Right lung (tissue), 10 donors: ENCODE results near the gene SPATA31C2. TPM values are rescaled to one million over a fixed set of nuclear protein-coding genes. Genes with fewer than 3 reads are reported as not detected.
"Not testable (repeated sequence)": the region's sequence is repeated elsewhere in the genome, so short reads cannot be mapped to it uniquely, and the experiment has no call there.

Source experiments
- DNase-seq, 2 donors: peaks; one replicate each; pipeline ENCODE4 v3.0.0-alpha.2; 2013
- long read RNA-seq, 8 donors: transcript quantifications; one replicate each; lab custom pipeline, GENCODE V29; 2026
- polyA plus RNA-seq, 5 donors: library from polyadenylated mRNA; unstranded; fragments of 120-200 nt; gene quantifications; one replicate each; pipeline versions ENCODE4 v1.2.1 to v1.2.3, GENCODE V29; 2013; ENCODE audit warnings: inconsistent platforms in 1 of 5, low replicate concordance in 1 of 5; ENCODE audit not compliant: insufficient read length in 5 of 5, insufficient read depth in 1 of 5

SPATA31C2 gene
- polyA plus RNA-seq: under 1 TPM in 3 of 5 donors, not detected in 2; 0.05 to 0.07 (median 0.07) TPM
- long read RNA-seq, donor 1: 0 reads
- long read RNA-seq, donor 2: 0 reads
- long read RNA-seq, donor 3: 0 reads
- long read RNA-seq, donor 4: 0 reads
- long read RNA-seq, donor 5: 0 reads
- long read RNA-seq, donor 6: 0 reads
- long read RNA-seq, donor 7: 0 reads
- long read RNA-seq, donor 8: 0 reads

DNA sequence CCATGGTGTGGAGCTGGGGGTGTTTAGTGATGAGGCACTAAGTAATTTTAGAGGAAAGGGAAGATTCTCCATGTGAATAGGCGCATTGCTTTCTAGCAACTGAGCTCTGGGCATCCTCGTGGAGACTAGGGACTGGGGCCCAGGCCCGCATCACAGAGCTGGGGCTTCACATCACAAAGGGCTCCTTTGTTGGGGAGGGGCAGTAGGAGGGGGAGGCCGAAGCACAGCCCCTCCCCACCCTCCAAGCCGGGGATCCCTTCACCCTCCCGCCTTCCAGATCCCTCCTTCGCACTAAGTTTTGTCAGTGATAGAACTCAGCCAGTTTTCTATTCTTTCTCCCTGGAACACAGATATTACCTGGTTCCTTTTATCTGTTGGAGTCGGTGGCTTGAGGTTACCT lies at the start of gene SPATA31C2:
TSS of gene SPATA31C2 (minus strand) at position 101 of the 400 bp plus-strand sequence. CDS start at position 72, 29 bp downstream.
- not testable (repeated sequence) for DNase-seq

DNA sequence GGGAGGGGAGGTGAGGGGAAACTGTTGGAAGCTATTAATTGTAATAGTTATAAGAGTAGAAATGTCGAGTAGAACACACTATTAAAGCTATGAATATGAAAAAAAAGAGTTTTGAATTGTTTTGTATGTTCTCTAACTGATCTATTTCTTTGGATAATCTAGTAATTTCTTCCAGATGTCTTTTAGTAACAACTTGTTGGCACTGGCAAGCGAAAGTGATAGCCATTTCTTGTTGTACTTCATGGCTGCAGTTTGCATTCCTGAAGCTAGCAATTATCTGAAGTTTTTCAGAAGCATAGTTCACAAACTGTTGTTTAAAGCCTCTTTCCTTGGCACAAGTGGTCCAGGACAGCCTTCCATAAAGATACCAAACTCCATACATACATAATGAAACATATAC lies 49.4 kb upstream of the SPATA31C2 start:
- DNase-seq: no peak

DNA sequence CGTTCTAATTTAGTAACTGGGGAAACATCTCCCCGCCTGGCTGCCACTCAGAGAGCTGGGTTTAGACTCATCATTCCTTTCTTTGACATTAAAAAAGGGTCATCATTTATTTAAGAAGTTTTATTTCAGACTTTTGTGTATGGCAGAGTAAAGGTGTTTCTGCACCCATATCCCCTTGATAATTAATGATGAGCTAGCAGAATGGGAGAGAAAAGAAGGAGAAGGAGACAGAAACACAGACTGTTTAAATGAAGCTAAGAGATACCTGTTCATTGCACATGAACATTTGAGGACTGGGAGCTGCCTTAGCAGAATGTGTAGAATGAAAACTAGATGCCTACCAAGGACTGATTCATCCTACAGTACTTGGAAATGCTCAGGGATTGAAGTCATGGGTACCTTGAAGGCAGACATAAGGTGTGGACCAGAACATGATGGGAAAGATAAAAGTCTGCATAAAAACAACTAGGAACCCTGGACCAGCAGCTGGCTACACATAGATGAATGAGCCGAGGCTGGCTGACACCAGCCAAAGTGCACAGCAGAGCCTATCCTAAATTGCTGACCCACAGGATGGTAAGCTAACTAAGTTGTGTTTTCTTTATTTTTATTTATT lies 48.3 kb upstream of the SPATA31C2 start:
- DNase-seq: no peak

DNA sequence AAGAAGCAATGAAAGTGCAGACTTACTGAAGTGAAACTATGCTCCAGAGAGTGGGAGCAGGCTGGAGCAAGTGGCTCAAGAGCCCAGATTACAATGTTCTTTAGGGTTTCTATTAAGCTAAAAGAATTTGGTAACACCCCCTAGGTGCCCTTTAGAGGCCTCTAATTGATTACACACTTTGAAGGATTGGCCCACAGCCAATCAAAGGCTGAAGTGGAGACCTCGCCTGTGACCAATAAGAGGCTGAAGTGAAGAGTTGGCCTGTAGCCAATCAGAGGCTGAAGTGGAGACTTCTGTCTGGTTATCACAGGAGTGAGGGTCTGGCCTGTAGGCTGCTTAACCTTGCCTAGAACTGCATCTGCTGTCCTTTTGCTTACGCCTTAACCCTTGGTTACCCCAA lies 46.7 kb upstream of the SPATA31C2 start:
- DNase-seq: peak in 1 of 2 donors; percentile 13

DNA sequence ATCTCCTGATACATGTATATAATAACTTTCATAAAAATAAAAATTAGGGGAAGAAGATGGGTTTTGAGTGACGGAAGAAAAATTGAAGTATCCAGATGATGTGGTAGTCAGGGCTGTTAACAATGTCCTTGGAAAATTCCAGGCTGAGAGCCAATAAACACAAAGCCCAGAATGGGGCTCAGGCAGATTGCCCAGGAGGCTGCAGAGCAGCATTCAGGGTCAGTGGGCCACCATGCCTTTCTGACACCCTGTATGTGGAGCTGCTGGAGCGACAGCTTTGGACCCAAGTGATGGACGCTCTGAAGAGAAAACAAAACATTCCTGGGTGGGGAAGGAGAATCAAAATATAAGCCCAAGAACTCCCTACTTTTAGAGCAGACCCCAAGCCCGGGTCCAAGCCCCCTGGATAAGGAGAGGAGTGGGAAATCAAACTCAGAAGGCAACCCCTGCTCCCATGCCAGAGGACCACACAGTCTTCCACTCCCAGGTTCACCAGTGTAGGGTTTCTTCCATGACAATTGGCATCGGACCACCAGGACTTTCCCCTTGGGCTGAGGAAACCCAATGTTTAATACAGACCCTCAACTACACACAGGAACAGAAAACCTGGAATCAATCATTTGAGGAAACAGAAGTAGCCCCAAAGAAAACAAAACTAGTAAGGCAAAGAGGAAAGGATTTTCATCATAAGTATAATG lies 45.7 kb upstream of the SPATA31C2 start:
- no peak for DNase-seq

DNA sequence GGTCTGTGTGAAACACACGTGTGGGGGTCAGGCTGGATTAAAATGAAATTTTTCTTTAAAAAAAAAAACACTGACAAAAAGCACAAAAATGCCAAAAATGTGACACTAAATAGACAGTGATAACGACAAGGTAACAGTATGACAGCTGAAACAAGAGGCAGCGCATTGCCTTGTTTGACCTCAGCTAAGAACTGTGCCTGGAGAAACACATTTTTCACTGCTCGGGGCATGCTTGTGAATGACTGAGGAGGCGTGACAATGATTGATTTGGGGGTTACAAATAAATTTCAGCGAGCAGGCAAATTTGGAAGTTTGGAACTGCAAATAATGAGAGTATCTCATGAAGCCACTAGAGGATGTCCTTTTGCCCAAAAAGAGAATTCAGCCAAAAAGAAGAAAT lies 44.2 kb upstream of the SPATA31C2 start:
- no peak for DNase-seq

DNA sequence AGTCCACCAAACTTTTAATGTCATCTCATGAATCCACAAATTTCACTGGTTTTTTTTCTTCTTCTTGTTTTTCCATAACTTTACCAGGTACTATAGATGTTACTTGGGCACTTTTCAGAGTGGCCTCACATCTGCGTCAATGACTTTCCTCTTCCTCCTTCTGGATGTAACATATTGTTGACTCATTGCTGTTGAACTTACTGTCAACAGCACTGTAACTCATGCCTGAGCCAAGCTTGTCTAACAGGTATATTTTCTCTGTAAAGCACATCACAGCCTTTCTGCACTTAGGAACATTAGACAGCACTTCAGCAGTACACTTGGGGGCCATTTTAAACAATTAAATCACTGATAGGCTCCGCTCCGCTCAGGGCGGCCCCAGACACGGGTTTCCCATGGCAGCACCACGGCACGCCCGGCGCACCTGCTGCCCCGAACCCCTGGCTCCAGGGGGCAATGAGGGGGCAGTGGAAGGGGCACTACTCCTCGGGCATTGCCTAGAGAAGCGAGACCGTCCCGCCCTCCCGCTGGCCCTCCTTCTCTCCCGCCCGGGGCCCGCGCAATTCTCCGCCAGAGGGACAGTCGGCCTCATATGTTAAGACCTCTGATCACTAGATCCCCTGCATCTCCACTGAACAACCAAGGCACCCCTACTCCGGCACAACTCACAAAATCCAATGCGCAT lies 41.9 kb upstream of the SPATA31C2 start:
- DNase-seq: no peak

DNA sequence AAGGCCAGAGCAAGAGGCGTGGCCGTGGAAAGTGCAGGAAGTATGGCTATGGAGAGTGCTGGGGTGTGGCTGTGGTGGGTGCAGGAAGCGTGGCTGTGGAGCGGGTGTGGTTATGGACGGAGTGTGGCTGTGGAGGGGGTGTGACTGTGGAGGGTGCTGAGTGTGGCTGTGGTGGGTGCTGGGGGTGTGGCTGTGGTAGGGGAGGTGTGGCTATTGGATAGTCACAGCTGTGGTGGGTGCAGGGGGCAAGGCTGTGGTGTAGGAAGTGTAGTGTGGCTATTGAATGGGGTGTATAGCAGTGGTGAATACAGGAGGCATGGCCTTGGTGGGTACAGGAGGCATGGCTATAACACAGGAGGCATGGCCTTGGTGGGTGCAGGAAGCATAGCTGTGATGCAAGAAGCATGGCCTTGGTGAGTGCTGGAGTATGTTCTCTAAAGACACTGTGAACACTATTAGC lies 40.8 kb upstream of the SPATA31C2 start:
- DNase-seq: no peak

DNA sequence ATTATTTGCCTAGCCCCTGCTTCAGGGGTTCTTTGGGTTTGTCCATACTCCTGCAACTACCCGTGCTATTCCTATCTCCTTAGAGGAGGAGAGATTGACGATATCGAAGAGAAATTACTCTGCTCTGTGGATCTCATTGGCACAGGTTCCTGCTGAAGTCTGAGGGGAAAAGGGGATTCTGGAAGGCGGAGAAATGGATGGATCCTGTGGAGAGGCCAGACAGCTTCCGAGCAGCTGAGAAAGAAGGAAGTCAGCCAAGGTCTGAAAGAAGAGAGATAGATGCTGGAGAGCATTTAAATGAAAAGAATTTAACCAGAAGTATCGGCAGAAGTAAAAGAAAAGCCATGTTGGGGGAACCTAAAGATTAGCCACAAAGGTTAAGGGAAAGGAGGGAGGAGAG lies 40.4 kb upstream of the SPATA31C2 start:
- DNase-seq: no peak

DNA sequence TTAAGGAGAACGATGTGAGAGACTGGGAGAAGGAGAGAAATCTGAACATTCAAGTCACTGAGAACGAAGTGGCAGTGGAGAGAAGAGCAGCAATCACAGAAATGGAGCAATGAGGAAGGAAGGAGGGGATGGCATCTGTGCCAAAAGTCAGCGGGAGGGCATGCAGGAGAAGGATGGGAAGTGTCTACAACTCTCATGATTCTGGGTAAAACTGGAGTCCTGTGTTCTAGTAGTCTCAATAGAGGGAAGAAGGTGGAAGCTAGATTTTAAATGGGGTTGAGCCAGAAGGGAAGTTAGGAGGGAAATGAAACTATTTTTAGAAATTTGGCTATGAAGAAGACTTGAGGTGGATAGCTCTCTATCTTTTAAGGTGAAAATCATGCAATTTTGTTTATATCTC lies 39.1 kb upstream of the SPATA31C2 start:
- no peak for DNase-seq

DNA sequence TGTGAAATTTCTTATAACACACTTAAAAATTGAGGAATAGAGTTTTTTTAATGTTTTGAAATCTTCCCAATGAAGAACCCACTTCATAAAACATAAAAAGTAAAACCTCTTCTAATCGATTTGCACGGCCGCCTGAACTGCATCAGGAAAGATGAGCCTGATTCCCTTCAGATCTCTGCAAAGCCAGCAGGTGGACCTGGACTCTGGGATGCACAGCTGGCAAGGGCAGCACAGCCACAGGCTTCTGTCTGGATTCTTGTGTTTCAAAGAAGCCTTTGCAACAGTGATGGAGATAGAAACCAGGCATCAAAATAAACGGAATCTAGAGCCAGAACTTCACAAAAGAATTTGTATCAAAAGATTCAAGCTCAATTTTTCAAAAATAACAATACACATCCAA lies 36.0 kb upstream of the SPATA31C2 start:
- no peak for DNase-seq

DNA sequence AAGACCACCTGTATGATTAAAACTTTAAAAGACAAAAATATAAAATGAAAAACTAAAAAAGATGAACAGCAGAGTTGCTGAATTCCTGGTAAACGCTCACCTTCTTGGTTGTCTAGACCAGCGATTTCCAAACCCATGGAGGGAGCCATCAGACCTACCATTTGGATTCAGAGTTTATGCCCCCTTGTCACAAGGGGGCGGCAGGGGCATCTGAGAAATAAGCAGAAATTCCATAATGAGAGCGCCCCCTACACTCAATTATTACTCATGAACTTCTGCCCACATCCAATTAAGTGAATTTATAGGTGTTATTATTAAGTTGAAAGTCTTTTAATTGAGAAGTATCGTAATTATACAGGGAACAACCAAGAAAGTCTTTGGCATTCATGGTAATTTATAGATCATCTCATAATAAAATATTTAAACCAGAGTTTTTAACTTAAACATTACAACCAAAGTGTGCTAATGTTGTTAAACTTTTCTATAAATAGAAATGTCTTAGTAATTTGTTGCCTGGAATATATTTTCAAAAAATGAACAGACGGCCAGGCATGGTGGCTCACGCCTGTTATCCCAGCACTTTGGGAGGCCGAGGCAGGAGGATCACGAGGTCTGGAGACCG lies 35.2 kb upstream of the SPATA31C2 start:
- peak in 1 of 2 donors; percentile 31 for DNase-seq

DNA sequence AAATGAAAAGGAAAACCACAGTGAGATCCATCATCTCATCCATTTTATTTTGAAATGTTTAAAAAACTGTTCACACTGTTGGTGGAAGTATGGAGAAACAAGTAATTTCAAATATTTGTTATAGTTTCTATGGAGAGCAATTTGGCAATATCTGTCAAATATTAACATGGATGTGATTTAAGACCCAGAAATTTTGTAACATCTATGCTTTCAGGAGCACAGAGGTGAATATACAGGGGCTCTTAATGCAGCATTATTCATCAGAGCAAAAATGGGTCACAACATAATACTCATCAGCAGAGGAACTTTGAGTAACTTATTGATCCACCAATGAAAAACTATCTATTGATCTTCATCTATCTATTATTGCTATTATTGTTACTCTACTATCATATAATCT lies 31.4 kb upstream of the SPATA31C2 start:
- no peak for DNase-seq

DNA sequence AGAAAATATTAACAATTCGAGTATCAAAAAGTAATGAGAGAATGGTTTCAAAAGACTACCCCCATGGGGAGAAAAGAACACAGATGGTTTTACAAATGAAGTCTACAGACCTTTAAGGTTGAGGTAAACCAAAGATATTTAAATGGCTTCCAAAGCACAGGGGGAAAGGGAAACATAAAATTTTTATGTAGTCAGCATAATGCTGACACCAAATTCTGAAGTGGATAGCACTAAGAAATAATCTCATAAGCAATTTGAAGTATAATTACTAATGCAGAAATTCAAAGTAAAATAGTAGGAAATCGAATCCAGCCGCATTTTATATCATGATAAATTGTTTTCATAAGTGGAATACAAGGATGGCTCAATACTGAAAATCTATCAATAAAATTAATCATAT lies 30.3 kb upstream of the SPATA31C2 start:
- no peak for DNase-seq

DNA sequence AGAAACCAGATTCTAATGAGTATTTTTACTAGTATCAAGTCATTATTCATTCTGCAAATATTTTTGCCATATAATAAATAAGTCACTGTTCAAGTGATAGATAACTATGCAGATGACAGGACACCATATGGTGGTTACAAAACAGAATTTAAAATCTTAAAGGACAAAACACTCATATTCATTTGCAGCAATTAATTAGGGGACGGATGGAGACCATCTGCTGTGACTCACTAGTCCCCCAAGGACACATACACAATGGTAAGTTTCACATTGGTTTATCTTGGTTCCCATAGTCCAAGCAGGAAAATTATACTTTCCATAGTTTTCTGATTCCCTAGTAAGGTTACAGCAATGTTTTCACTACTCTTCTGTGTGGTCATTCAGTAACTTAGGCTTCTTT lies 28.4 kb upstream of the SPATA31C2 start:
- DNase-seq: no peak

DNA sequence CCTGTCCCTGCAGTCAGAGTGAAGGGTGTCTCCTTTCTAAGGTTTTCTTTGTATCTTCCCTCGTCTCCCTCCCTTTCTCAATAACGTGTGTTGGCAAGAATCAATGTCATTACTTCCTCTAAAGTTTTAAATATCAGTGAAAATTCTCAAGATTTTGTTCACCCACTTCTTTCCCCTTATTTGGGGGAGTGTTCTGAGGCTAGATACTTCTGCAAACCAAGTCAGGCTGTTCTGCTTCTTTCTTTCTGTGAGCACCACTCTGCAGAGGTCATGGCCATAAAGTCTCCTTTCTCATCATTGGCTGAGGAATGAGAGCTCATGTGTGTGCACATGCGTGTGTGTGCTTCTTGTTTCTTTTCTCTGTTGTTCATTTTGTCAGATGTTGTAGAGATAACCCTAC lies 26.6 kb upstream of the SPATA31C2 start:
- DNase-seq: no peak

DNA sequence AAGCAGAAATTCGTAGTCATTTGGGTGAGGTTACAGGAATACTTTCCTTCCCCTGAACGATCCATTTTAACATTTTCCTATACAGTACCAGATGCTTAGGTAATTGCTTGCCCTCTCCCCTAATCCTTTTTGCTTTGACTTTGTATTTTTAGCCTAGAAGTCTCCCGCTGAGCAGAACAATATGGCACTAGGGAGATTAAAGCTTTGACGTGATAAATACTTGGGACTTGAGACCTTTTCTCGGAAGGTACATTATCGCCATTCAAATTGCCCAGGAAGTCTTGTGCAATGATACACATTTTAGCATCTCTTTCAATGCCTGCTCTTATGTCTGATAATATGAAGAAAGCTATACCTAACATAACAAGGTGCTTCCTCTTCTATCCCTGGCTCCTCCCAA lies 22.9 kb upstream of the SPATA31C2 start:
- no peak for DNase-seq

DNA sequence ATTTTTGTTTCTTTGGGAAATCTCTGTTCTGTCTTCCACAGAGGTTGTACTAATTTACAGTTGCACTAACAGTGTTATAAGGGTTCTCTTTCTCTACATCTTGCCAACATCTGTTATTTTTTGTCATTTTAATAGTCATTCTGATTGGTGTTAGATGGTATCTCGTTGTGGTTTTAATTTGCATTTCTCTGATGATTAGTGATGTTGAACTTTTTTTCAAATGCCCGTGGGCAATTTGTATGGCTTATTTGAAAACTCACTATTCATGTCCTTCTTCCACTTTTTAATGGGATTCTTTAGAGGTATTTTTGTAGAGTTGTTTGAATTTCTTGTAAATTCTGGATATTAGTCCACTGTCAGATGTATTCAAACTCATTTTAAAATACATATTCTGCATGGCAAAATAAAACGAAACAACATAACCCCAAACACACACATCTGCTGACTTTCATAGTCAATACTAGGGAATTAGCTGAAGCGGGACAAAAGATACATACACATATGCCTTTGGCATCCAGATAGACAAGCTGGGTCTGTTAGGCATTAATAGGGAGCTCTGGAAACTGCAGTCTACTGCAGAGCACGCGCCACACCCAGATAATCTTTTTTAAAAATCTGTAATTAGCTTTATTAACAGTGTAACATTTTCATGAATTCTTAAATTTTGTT lies 5.8 kb upstream of the SPATA31C2 start:
- DNase-seq: no peak

DNA sequence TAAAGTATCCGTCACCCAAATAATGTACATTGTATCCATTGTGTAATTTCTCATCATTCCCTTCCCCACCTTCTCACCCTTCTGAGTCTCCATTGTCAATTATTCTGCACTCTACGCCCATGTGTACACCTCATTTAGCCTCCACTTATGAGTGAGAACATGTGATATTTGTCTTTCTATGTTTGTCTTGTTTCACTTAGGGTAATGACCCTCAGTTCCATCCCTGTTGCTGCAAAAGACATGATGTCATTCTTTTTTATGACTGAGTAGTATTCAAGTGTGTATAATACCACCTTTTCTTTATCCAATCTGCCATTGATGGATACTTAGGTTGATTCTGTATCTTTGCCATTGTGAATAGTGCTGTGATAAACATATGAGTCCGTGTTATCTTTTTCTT lies 4.9 kb upstream of the SPATA31C2 start:
- DNase-seq: no peak

DNA sequence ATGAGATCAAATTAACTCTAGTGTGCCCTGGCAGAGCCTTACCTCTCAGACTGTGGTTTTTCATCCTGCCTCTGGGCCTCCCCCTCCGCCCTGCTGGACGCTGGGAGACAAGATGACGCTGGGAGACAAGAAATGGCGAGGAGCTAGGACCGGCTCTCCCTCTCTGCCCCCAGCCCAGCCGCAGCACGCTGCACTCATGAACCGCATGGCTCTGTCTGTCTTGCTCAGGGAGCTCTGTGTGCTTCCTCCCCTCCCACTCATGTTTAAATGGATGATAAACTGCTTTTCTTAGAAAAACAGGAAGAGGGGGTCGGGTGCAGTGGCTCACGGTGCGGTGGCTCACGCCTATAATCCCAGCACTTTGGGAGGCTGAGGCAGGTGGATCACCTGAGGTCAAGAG lies 4.7 kb downstream of the SPATA31C2 start:
- not testable (repeated sequence) for DNase-seq

DNA sequence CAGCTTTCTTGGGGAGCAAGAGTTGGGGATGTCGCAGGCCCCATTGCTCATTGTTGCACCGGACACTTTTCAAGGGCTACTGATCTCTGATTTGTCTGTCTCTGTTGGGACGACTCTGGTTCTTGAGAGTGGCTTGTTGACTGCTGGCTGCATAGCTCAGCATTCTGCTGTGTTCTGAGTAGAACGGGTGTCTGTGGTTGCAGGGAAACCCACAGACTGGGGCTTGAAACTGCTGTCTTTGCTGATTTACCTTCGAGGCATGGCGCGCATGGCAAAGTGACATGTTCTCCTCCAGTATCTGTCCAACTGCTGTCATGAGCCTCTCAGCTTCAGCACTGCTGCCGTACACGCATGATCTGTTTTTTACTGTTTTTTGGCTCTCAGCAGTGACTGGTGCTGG lies 8.7 kb downstream of the SPATA31C2 start:
- DNase-seq: not testable (repeated sequence)
